IPS-20b (cell line): Measurements from ENCODE around the gene PRSS36.

Experiments
- H3K27ac ChIP-seq: one replicate; pipeline ENCODE4 v1.5.1; 2013; ENCODE audit warnings: low read length
- H3K27me3 ChIP-seq: 2 replicates; pipeline ENCODE4 v1.6.1; 2013; ENCODE audit warnings: mild to moderate bottlenecking, low read length, inconsistent platforms; ENCODE audit not compliant: insufficient read depth
- H3K36me3 ChIP-seq: 2 replicates; pipeline ENCODE4 v1.6.1; 2013; ENCODE audit warnings: low read depth, mild to moderate bottlenecking, inconsistent platforms, low read length, moderate library complexity; ENCODE audit not compliant: insufficient read depth
- H3K4me1 ChIP-seq: 2 replicates; pipeline ENCODE4 v1.6.1; 2013; ENCODE audit warnings: mild to moderate bottlenecking, control low read depth, inconsistent platforms, low read length, moderate library complexity; ENCODE audit not compliant: insufficient read depth
- H3K4me3 ChIP-seq: 2 replicates; pipeline ENCODE4 v1.5.1; 2013; ENCODE audit warnings: mild to moderate bottlenecking, low read length, inconsistent platforms
- H3K9ac ChIP-seq: 2 replicates; pipeline ENCODE4 v1.6.1; 2013; ENCODE audit warnings: low read depth, mild to moderate bottlenecking, inconsistent platforms, low read length, moderate library complexity
- H3K9me3 ChIP-seq: 2 replicates; pipeline ENCODE4 v1.6.1; 2013; ENCODE audit warnings: mild to moderate bottlenecking, low read depth, low read length, inconsistent platforms; ENCODE audit not compliant: insufficient read depth

Gene PRSS36

DNA sequence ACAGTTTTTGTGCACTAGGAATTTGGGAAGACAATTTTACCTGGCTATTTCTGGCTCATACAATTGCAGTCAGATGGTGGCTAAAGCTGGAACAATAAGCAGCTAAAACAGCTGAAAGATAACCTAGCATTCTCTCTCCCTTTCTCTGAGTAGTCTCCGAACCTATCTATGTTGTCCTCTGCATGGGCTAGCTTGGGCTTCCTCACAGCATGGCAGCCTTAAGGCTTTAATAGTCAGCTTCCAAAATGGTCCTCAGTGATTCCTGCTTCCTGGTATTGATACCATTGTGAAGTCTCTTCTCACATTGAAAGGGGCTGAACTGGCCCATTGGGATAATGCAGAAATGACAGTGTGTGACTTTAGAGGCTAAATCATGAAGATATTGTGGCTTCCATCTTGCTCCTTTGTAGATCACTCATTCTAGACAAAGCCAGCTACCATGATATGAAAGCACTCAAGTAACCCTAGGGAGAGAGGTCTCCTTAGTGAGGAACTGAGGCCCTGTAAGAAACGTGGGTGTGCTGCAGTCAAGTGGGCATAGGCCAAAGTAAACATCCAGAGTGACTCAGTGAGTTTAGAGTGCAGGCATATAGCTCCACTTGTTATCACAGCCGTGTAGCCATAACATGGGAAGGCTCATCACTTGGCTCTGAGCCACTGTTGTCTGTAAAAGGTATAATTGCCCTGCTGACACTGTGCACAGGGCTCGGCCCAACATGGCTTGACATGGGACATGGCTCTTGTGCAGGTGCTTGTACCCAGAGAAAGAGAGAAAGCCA, 49.8 kb downstream of the PRSS36 start:
- Histone ChIP-seq H3K36me3 (no peaks in the 10 kb centered on the region), H3K4me1 (no peaks in the 10 kb centered on the region), H3K27me3 (no peaks in the 10 kb centered on the region), H3K9me3 (no peaks in the 10 kb centered on the region), H3K4me3 (no peak overlapping the region), H3K9ac (no peak overlapping the region), H3K27ac (no peak overlapping the region)

DNA sequence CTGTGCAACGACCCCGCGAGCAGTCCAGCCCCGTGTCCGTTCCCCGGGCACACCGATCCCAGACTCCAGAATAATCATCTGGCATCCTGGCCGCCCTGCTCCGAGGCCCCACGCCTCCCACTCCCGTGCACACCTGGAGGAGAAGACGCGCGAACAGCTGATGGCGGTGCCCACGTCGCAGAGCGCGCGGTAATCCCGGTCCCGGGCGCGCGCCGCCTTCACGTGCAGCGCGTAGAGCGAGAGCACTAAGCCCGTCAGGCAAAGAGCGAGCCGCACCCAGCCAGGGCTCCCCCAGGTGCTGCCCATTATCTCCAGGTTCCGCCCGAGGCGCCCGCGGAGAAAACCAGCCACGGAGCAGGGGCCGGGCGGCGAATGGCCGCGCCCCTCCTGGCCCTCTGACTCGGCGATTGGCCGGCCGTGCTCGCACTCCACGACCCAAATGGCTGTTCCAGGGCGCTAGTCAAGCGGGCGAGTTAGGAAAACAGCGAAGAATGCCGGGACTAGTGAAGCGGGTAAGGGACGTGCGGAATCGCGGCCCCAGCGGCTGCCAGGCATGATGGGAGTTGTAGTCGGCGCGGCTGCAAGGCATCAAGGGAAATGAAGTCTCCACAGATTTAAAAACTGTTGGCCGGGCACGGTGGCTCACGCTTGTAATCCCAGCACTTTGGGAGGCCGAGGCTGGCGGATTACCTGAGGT, 55.3 kb downstream of the PRSS36 start, which contains the start of gene VKORC1:
Gene VKORC1, minus strand, starts transcription at position 374 of the 697 bp plus-strand sequence. Its CDS starts 68 bp downstream, at position 306.
- peak within 1 kb of the TSS; percentile 87 for H3K9ac ChIP-seq
- peaks cover 17% of the 10 kb centered on the region for H3K36me3 ChIP-seq
- no peaks in the 10 kb centered on the region for H3K27me3 ChIP-seq
- 0 out of 2 replicates have a peak, but pooled peaks cover 3% of the 10 kb centered on the region for H3K4me1 ChIP-seq
- H3K9me3 ChIP-seq = no peaks in the 10 kb centered on the region
- H3K27ac ChIP-seq = peak within 1 kb of the TSS; percentile 39
- peak within 1 kb of the TSS; percentile 98 for H3K4me3 ChIP-seq

DNA sequence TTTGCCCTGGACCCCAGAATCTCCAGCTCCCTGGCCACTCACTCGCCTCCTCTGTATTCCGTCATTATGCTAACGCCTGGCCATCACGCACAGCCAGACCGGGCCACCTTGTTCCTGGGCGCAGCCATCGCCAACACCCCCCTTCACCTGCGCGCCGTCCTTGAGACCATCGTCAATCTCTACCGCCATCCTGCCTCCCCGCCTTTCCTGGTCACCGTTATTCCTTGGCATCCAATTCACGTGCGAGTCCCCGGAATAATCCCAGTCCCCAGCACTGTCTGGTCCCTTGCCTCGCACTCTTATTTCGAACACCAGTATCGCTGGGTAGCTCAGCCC, 55.8 kb downstream of the PRSS36 start:
- Histone ChIP-seq H3K4me3 (peak overlapping the region; percentile 98), H3K27ac (peak overlapping the region; percentile 39), H3K36me3 (peaks cover 20% of the 10 kb centered on the region), H3K4me1 (0 out of 2 replicates have a peak, but pooled peaks cover 3% of the 10 kb centered on the region), H3K9ac (peak overlapping the region; percentile 87), H3K9me3 (no peaks in the 10 kb centered on the region), H3K27me3 (no peaks in the 10 kb centered on the region)

DNA sequence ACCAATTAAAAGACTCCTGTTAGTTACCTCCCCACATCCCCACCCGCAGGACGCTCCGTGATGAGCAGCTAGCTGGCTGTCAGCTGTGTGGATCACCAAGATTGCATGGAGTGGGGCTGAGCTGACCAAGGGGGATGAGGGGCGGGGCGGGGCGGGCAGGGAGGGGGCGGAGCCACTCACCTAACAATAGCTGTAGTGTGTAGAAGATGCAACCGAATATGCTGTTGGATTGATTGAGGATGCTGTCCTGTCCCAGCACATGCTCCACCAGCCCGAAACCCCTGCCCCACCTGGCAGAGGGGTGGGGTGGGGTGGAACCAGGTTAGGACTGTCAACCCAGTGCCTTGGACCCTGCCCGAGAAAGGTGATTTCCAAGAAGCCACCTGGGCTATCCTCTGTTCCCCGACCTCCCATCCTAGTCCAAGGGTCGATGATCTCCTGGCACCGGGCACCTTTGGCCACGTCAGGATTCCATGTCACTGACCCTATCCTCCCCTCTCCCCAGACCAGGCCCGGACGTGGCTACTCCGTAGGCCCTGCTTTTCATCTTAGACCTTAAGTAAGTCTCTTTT, 56.6 kb downstream of the PRSS36 start:
- peak overlapping the region; percentile 98 for H3K4me3 ChIP-seq
- H3K36me3 ChIP-seq = peaks cover 24% of the 10 kb centered on the region
- H3K9ac ChIP-seq = peak overlapping the region; percentile 42; the same call in 1 of the 2 replicates
- no peaks in the 10 kb centered on the region for H3K9me3 ChIP-seq
- no peaks in the 10 kb centered on the region for H3K27me3 ChIP-seq
- no peak overlapping the region for H3K27ac ChIP-seq
- 0 out of 2 replicates have a peak, but pooled peaks cover 3% of the 10 kb centered on the region for H3K4me1 ChIP-seq

DNA sequence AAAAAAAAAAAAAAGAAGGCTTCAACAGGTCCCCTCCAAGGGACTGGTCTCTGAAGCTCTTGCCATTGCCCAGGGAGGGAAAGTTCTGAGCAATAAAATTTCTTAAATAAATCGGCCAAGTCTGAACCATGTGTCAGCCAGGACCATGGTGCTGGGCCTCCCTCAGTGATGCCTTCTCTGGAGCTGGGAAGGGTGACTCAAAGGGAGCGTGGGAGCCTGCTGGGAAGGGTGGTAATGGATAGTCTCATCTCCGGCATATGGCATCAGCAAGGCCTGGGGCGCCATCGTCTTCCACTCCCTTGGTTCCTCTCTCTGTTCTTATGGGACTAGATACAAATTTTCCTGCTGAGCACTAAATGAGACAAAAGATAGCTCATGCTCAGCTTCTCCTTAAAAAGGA, 57.5 kb downstream of the PRSS36 start:
- no peak overlapping the region for H3K9ac ChIP-seq
- peaks cover 24% of the 10 kb centered on the region for H3K36me3 ChIP-seq
- no peaks in the 10 kb centered on the region for H3K27me3 ChIP-seq
- 0 out of 2 replicates have a peak, but pooled peaks cover 3% of the 10 kb centered on the region for H3K4me1 ChIP-seq
- no peaks in the 10 kb centered on the region for H3K9me3 ChIP-seq
- H3K4me3 ChIP-seq = no peak overlapping the region
- H3K27ac ChIP-seq = no peak overlapping the region

DNA sequence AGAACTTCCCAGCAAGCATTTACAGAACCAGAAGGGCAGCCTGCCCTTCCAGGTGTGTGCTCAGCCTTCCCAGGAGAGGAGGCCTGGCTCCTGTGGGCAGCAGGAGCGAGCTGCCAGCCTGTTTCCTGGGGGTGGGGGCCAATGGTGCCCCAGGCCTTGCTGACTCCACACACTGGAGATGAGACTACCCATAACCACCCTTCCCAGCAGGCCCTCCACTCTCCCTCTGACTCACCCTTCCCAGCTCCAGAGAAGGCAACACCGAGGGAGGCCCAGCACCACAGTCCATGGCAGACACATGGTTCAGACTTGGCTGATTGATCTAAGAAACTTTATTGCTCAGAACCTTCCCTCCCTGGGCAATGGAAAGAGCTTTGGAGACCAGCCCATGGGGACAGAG, 59.3 kb downstream of the PRSS36 start:
- H3K4me1 ChIP-seq = 0 out of 2 replicates have a peak, but pooled peaks cover 3% of the 10 kb centered on the region
- H3K27ac ChIP-seq = no peak overlapping the region
- H3K4me3 ChIP-seq = no peak overlapping the region
- no peak overlapping the region for H3K9ac ChIP-seq
- H3K9me3 ChIP-seq = no peaks in the 10 kb centered on the region
- no peaks in the 10 kb centered on the region for H3K27me3 ChIP-seq
- peaks cover 24% of the 10 kb centered on the region for H3K36me3 ChIP-seq

DNA sequence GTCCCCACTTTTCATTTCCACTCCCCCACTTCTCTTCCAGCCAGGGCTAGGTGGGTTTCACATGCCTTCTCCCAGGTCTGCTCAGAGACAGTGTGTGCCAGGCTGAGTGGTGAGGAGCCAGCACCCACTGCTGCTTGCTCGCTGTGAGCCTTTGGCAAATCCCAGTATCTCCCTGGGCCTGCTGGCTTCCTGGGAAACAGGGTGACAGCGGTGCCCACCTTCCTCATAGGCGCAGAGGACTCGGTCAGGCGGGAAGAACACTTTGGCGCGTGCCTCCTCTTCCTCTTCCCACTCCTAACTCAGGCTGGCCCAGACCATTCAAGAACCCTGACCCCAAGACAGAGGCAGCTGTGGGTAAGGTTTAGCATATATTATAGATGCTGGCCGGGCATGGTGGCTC, 60.7 kb downstream of the PRSS36 start:
- H3K27ac ChIP-seq = no peak overlapping the region
- no peak overlapping the region for H3K9ac ChIP-seq

More for the DNA sequence above, 60.7 kb downstream of the PRSS36 start:
- no peak overlapping the region for H3K4me3 ChIP-seq
- peaks cover 24% of the 10 kb centered on the region for H3K36me3 ChIP-seq
- H3K4me1 ChIP-seq = 0 out of 2 replicates have a peak, but pooled peaks cover 3% of the 10 kb centered on the region
- no peaks in the 10 kb centered on the region for H3K27me3 ChIP-seq
- H3K9me3 ChIP-seq = no peaks in the 10 kb centered on the region
